CD14-positive monocyte (primary cell): ENCODE results near the gene FAM20C. TPM values are rescaled to one million over a fixed set of nuclear protein-coding genes. Genes with fewer than 3 reads are reported as not detected.
A peak's percentile ranks its signal among the peaks of the same experiment; 100 is the strongest.

ENCODE experiments used
- DNase-seq, 3 donors: peaks; one replicate each; pipeline ENCODE4 v3.0.0-alpha.2; 2011 to 2022
- H2AFZ ChIP-seq: 2 replicates; pipeline ENCODE4 v1.6.0; 2012; ENCODE audit warnings: mild to moderate bottlenecking, low read depth, low read length, inconsistent platforms; ENCODE audit not compliant: insufficient read depth, poor library complexity, severe bottlenecking
- H3K27ac ChIP-seq, 2 donors: 1 replicate in 1 of 2; 2 replicates in 1 of 2; pipeline ENCODE4 v1.5.1; 2012 to 2013; ENCODE audit warnings: low read length in 2 of 2, control low read depth in 1 of 2, inconsistent platforms in 1 of 2, low read depth in 1 of 2, mild to moderate bottlenecking in 1 of 2
- H3K27me3 ChIP-seq, 2 donors: one replicate each; pipeline versions ENCODE4 v1.6.0 to v1.6.1; 2011 to 2013; ENCODE audit warnings: low read length in 2 of 2; ENCODE audit not compliant: control insufficient read depth in 2 of 2, insufficient read depth in 2 of 2
- H3K36me3 ChIP-seq, 2 donors: replicated peaks in 1 of 2; 1 replicate in 1 of 2; 2 replicates in 1 of 2; pipeline versions ENCODE4 v1.5.1 to v1.6.1; 2012 to 2013; ENCODE audit warnings: low read length in 2 of 2, control low read depth in 1 of 2, inconsistent platforms in 1 of 2, mild to moderate bottlenecking in 1 of 2; ENCODE audit not compliant: insufficient read depth in 2 of 2, control insufficient read depth in 1 of 2
- H3K4me1 ChIP-seq, 2 donors: 1 replicate in 1 of 2; 2 replicates in 1 of 2; pipeline versions ENCODE4 v1.5.1 to v1.6.1; 2012 to 2013; ENCODE audit warnings: low read length in 2 of 2, control low read depth in 1 of 2, inconsistent platforms in 1 of 2, mild to moderate bottlenecking in 1 of 2, moderate library complexity in 1 of 2; ENCODE audit not compliant: insufficient read depth in 2 of 2, control insufficient read depth in 1 of 2
- H3K4me2 ChIP-seq: replicated peaks from 2 replicates; pipeline ENCODE3; 2012; ENCODE audit warnings: low read length, moderate library complexity, mild to moderate bottlenecking; ENCODE audit not compliant: poor library complexity, severe bottlenecking; ENCODE audit errors: extremely low read depth
- H3K4me3 ChIP-seq, 3 experiments: fragments of 200-600 bp in 1 of 3; sonication (generic) in 1 of 3; replicated peaks in 1 of 3; 1 replicate in 2 of 3; 2 replicates in 1 of 3; pipeline ENCODE4 v1.5.1; 2011 to 2013; ENCODE audit warnings: low read length in 3 of 3, mild to moderate bottlenecking in 3 of 3, control low read depth in 2 of 3, low read depth in 2 of 3, inconsistent platforms in 1 of 3, moderate library complexity in 1 of 3
- H3K79me2 ChIP-seq: 2 replicates; pipeline ENCODE4 v1.6.0; 2012; ENCODE audit warnings: mild to moderate bottlenecking, control low read depth, inconsistent platforms, low read length, moderate library complexity; ENCODE audit not compliant: insufficient read depth
- H3K9ac ChIP-seq: 2 replicates; pipeline ENCODE4 v1.6.0; 2017; ENCODE audit warnings: low read length, mild to moderate bottlenecking; ENCODE audit not compliant: insufficient read depth, poor library complexity, severe bottlenecking
- H3K9me3 ChIP-seq, 2 donors: replicated peaks in 1 of 2; 1 replicate in 1 of 2; 2 replicates in 1 of 2; pipeline versions ENCODE4 v1.5.1 to v1.6.1; 2012 to 2013; ENCODE audit warnings: low read length in 2 of 2, control low read depth in 1 of 2; ENCODE audit not compliant: control insufficient read depth in 1 of 2, insufficient read depth in 1 of 2
- H4K20me1 ChIP-seq: 2 replicates; pipeline ENCODE4 v1.6.0; 2012; ENCODE audit warnings: mild to moderate bottlenecking, low read length, control low read depth, moderate library complexity; ENCODE audit not compliant: insufficient read depth
- H3K27ac Mint-ChIP-seq, 7 donors: one replicate each; pipeline ENCODE4 v1.8.0; 2020; ENCODE audit warnings: mild to moderate bottlenecking in 7 of 7, mixed read lengths in 7 of 7, moderate library complexity in 6 of 7, inconsistent platforms in 2 of 7
- H3K27me3 Mint-ChIP-seq, 3 donors: one replicate each; pipeline ENCODE4 v1.8.0; 2021 to 2022; ENCODE audit warnings: low read depth in 3 of 3, mild to moderate bottlenecking in 3 of 3, mixed read lengths in 3 of 3, moderate library complexity in 3 of 3, inconsistent platforms in 1 of 3
- H3K36me3 Mint-ChIP-seq, 2 donors: one replicate each; pipeline ENCODE4 v1.8.0; 2020; ENCODE audit warnings: mixed read lengths in 2 of 2, inconsistent platforms in 1 of 2, mild to moderate bottlenecking in 1 of 2
- H3K4me1 Mint-ChIP-seq: one replicate; pipeline ENCODE4 v1.8.0; 2020; ENCODE audit warnings: mild to moderate bottlenecking, mixed read lengths
- H3K4me3 Mint-ChIP-seq, 2 donors: one replicate each; pipeline ENCODE4 v1.8.0; 2020; ENCODE audit warnings: mild to moderate bottlenecking in 2 of 2, mixed read lengths in 2 of 2, moderate library complexity in 1 of 2
- H3K9me3 Mint-ChIP-seq, 7 donors: one replicate each; pipeline ENCODE4 v1.8.0; 2020 to 2022; ENCODE audit warnings: mixed read lengths in 7 of 7, mild to moderate bottlenecking in 6 of 7, moderate library complexity in 6 of 7, inconsistent platforms in 2 of 7
- CTCF ChIP-seq: fragments of 200-600 bp; IDR thresholded peaks from one replicate; pipeline ENCODE4 v1.8.0; 2022; ENCODE audit warnings: antibody characterized with exemption, mild to moderate bottlenecking
- WGBS: methylation state at CpG from one replicate; pipeline ENCODE4 v1.1.5; 2013; ENCODE audit warnings: missing lambda C conversion rate; ENCODE audit not compliant: insufficient coverage; 5-methylcytosine and 5-hydroxymethylcytosine counted together
- intact Hi-C, 2 donors: fragments of 100-400 bp; cut with micrococcal nuclease; formaldehyde crosslinking; loops; one replicate each; pipeline versions ENCODE4 v1.15.0 to v1.15.1; 2023
- polyA plus RNA-seq, 3 donors: library from polyadenylated mRNA; depleted of rRNA in 1 of 3; unstranded in 2 of 3; stranded (reverse) in 1 of 3; fragments of 300-500 nt in 2 of 3; fragments of >200 nt in 1 of 3; fragmentation: Illumina TruSeq in 2 of 3; gene quantifications; 1 replicate in 2 of 3; 2 replicates in 1 of 3; pipeline ENCODE4 v1.2.3, GENCODE V29; 2012 to 2021

The FAM20C gene
- polyA plus RNA-seq, 3 donors, result 1.2 to 32.2 (median 1.5) TPM

GRCh38 chr7:217781-218180 lies 25.4 kb downstream of the FAM20C start:
- DNase-seq, result no peak
- Histone ChIP-seq H2AFZ (no peak overlapping the region), H3K9me3 (no peaks in the 10 kb centered on the region), H3K4me3 (no peak overlapping the region), H3K4me1 (peaks cover 0 to 6% of the 10 kb centered on the region in 2 donors), H3K36me3 (peaks cover 27 to 58% of the 10 kb centered on the region in 2 donors), H4K20me1 (peaks cover 73% of the 10 kb centered on the region), H3K27ac (no peak overlapping the region), H3K27me3 (no peaks in the 10 kb centered on the region), H3K4me2 (no peak overlapping the region), H3K9ac (no peak overlapping the region), H3K79me2 (peaks cover 10% of the 10 kb centered on the region)
- H3K4me1 Mint-ChIP-seq, result peaks cover 11% of the 10 kb centered on the region
- peak overlapping the region in 1 of 7 donors; percentile 25 for H3K27ac Mint-ChIP-seq
- H3K9me3 Mint-ChIP-seq, result peaks cover 0 to 5% (median under 1%) of the 10 kb centered on the region in 7 donors
- peaks cover 44 to 50% of the 10 kb centered on the region in 2 donors for H3K36me3 Mint-ChIP-seq
- intact Hi-C loops, result no loop called here
- no peak for TF ChIP-seq CTCF
- H3K4me3 Mint-ChIP-seq, result no peak overlapping the region
- peaks cover 0 to 2% (median 0%) of the 10 kb centered on the region in 3 donors for H3K27me3 Mint-ChIP-seq
- 98% methylated on average over 17 of the region's 21 CpGs for WGBS

- Histone ChIP-seq H3K79me2 (peaks cover 10% of the 10 kb centered on the region), H3K27ac (no peak overlapping the region), H3K9me3 (no peaks in the 10 kb centered on the region), H3K36me3 (peaks cover 26 to 54% of the 10 kb centered on the region in 2 donors), H3K27me3 (no peaks in the 10 kb centered on the region), H2AFZ (no peak overlapping the region), H4K20me1 (peaks cover 73% of the 10 kb centered on the region), H3K4me3 (no peak overlapping the region), H3K9ac (no peak overlapping the region), H3K4me1 (peaks cover 0 to 4% of the 10 kb centered on the region in 2 donors), H3K4me2 (no peak overlapping the region)
- intact Hi-C loops, result no loop called here
- no peak overlapping the region for H3K27ac Mint-ChIP-seq
- TF ChIP-seq CTCF, result no peak
- 98% methylated on average over 12 of the region's 24 CpGs for WGBS
- peaks cover 0 to under 1% (median 0%) of the 10 kb centered on the region in 7 donors for H3K9me3 Mint-ChIP-seq
- peaks cover 0 to 2% (median under 1%) of the 10 kb centered on the region in 3 donors for H3K27me3 Mint-ChIP-seq
- no peak for DNase-seq
- H3K4me3 Mint-ChIP-seq, result no peak overlapping the region
- peaks cover 6% of the 10 kb centered on the region for H3K4me1 Mint-ChIP-seq
- H3K36me3 Mint-ChIP-seq, result peaks cover 43 to 45% of the 10 kb centered on the region in 2 donors
Measured at GRCh38 chr7:218316-218715, 25.9 kb downstream of the FAM20C start.
